CD4-positive, alpha-beta T cell treated with Interleukin-17A for 4 hours (primary cell): Measurements from ENCODE around the gene VCAM1.

ENCODE experiments used
- DNase-seq: peaks from one replicate; pipeline ENCODE4 v3.0.0-alpha.2; 2020; ENCODE audit warnings: mixed read lengths

Gene VCAM1

GRCh38 chr1:100782473-100783039, 63.0 kb downstream of the VCAM1 start:
- DNase-seq = no peak

- no peak for DNase-seq
Measured at GRCh38 chr1:100785470-100786052, 66.0 kb downstream of the VCAM1 start.

GRCh38 chr1:100786870-100787269, 67.3 kb downstream of the VCAM1 start:
- DNase-seq = no peak
